Stimulated activated CD4-positive, alpha-beta T cell treated with anti-CD3 and anti-CD28 coated beads, Interleukin-4, amount 100 ng/mL, for 48 hours (primary cell): Measurements from ENCODE around the gene KSR2.

Experiments
- DNase-seq, 2 donors: peaks; one replicate each; pipeline ENCODE4 v3.0.0-alpha.2; 2020; ENCODE audit warnings: low read depth in 2 of 2

The KSR2 gene

DNA sequence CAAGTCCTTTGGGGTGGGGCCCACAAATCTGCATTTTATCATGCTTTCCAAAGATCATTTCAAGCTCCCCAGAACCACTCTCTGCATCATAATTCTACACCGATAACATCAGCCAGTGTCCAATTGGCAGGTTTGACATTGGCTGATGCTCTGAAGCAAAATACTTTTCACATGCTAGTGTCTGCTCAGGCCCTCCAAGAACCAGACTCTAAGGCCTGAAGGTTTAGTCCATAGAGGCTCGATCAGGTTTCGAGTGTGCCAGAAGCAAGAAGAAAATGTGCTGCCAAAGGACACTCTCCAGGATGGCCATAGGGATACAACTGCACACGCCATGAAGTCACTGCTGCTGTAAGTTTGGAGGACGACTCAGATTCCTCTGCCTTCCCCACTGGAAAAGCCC, 280.3 kb downstream of the KSR2 start:
- no peak for DNase-seq

DNA sequence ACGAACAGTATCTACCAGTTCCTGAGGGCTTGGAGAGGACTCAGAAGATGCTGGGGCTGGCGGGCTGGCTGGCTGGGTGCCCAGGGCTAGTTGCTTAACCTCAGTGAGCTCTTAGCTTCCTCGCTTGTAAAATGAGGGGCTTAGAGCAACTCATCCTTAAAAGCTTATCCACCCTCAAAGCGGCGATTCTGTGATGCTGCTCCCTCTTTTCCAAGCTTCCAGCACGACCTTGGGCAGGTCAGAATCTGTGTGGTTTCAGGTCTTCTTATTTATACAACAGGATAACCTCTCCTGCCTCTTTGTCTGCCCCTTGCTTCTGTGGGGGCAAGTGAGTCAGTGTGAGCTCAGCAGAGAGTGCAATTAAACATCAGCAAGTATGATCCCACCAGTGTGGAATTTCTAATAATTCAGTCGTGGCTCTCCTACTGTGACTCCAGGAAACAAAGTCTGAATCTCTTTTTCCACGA, 281.8 kb downstream of the KSR2 start:
- DNase-seq = no peak

DNA sequence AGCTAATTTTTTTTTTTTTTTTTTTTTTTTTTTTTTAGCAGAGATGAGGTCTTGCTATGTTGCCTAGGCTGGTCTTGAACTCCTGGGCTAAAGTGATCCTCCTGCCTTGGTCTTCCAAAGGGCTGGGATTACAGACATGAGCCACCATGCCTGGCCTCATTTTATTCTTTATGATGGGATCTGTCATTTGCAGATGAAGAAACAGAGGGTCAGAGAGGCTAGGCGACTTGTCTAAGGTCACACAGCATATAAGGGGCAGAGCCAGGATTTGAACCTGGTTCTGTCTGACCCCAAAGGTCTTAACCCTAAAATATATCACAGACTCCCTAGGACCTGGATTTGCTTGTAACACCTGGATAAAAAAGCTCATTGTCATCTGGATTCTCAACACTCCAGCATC, 282.6 kb downstream of the KSR2 start:
- no peak for DNase-seq

DNA sequence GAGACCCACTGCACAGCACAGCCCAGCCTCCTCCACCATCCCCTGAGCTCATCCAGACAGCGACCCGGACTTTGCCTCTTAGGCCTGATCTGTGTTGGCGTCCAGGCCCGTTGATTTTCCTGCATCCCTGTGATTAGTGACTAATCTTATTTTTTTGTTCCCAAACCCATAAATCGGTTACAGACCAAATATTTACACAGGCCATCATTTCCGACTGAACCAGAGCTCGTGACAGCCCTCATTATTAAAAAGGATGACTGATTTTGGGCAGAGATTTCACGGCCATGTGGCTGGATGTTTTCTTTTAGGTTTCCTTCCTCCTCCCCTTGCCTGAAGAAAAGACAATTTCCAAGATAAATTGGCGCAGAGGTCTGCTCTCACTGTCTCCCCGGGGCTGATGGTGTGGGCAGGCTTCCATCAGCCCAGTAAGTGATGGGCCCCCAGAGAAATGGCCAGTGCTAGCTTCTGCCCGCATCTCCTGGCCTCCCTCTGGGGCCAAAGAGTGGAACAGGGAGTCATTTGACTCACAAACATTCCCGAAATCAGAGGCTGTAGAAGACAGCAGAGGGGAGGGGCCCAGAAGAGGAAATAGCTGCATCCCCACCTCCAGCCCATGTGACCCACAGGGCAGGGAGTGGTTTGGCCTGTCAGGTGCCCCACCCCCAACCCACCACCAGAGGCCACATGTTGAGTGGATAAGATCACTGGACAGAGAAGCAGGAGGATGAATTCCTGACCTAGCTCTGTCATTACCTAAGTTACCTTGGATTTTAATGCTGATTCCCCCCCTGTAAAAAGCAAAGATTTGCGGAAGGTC, 283.5 kb downstream of the KSR2 start:
- DNase-seq = no peak

DNA sequence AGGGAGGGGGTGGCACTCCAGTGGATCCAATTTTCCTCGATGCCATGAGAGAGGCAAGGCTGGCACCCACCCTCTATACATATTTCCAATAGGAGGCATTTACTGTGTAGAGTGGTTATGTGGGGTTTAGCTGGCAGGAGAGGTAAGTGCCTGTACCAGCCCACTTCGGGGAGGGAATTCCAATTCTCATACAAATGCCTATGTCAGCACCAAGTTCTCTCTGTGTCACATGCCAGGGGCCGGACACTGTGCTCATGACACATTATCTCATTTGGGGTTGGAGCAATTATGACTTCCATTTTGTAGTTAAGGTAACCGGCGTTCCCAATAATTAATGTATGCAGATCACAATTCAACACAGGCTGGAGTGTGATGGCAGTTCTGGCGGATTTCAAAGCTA, 284.3 kb downstream of the KSR2 start:
- DNase-seq = no peak

DNA sequence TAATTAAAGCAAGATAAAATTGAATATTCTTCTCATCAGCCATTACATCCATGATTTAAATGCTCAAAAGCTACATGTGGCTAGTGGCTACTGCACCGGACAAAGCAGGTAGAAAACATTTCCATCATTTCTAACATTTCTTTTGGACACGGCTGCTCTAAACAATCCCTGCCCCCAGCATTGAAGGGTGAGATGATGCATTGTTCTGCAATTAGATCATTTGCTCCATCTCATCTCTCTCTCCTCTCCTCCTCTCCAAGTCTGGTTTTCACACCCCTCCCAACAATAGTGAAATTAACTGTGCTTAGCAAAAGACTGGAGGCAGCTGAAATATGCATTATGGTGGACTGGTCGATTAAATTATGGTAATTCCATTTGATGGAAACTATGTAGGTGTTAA, 288.5 kb downstream of the KSR2 start:
- no peak for DNase-seq

DNA sequence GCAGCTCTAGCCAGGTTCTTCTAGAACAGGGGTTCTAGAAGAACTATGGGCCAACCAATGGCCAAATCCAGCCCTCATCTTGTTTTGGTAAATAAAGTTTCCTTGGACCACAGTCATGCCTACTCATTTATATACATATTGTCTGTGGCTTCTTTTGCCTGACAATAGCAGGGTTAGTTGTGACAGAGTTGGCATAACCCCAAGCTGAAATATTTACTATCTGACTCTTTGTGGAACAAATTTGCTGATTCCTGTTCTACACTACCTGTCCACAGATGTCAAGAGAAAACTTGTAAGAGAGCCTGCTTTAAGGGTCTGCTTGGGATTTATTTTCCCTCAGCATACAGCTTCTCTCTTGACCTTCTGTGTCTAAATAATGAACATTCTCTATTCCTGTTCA, 289.0 kb downstream of the KSR2 start:
- no peak for DNase-seq

DNA sequence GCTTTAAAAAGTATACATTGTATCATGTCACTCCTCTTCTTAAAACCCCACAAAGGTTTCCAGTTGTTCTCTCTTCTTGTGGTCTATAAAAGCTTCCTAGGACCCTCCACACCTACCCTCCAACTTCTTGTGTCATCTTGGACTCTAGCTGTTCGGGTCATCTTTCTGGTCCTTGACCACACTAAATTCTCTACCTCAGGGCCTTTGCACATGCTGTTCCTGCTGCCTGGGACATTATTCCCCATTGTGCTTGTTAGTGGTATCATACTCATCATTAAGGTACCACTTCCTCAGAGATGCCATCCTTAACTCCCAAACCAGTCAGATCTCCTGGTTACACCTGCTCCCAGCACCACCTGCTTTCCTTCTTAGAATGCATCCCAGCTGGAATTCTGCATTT, 294.0 kb downstream of the KSR2 start:
- DNase-seq = no peak

DNA sequence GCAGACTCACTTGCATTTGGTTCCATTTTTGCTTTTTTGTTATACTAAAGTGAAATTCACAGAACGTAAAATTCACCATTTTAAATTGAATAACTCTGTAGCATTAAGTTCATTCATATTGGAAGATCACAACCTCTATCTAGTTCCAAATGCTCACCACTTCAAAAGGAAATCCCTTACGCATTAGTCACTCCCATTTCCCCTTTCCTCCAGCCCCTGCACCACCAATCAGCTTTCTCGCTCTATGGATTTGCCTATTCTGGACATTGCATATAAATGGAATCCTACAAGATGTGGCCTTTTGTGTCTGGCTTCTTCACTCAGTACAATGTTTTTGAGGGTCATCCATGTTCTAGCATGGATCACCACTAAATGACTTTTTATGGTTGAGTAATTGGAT, 294.5 kb downstream of the KSR2 start:
- no peak for DNase-seq

DNA sequence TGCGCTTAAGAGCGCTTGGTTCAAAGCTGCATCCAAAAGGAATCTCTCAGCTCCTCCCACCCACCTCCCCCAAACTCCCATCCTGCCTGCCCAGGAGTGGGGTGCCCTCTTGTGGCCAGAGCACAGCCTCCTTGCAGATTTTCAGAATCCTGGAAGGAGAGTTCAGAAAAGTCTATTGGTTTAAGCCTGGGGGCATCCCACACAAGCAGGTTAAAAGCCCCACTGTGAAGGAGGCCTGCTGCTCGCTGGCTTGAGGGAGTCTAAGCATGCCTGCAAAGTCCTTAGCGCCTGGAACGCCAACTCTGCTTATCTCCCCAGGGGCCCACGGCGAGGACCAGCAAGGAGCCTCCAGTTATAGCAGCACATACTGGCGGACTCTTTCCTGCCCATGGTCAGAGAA, 297.1 kb downstream of the KSR2 start:
- no peak for DNase-seq

DNA sequence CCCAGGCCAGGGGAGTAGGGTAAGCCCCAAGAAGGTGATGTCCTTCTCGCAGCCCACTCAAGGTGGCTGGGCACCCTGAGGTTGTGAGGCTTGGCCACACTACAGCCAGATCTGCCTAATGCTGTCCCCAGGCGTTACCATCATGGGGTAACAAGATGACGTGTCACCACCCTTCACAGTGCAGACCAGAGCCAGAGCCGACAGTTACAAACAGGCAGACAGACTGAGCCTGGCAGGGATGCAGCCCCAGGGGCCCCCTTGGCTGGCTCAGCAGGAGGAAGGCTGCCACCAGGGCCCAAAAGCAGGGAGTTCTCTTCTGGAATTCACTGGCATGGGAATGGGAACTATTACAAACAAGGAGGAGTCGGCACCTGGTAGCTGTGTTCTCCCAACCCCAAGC, 304.6 kb downstream of the KSR2 start:
- no peak for DNase-seq

DNA sequence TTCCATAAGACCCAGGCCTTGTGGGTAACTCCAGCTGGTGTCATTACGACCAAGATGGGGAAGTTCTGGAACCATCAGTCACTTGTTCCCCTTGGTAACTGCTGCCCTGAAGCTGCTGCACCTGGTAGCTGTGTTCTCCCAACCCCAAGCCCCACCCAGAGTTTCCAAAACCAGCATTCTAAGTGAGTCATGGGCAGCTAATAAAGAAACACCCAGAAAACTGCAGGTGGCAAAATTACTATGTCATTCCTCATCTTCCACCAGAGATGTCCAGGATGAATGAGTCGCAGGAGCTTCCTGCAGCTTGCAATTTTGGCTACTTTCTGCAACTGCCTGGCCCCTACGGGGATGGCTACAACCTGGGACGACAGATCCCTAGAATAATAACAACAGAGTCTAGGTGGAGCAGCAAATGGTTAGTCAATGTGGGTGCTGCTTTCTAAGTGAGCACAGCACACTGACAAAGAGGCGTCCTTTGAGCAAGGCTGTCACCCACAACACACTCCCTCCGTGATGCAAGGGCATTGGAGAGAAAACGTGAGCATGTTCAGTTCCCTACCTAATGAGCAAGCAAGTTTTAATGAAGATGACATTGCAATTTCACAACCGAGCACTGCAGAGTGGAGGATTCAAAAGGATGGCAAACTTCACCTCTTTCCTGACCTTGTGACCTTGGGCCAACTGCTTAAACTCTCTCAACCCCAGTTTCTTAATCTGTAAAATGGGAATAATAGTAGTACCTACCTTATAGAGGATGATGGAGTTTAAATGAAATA, 306.0 kb downstream of the KSR2 start:
- DNase-seq = no peak

DNA sequence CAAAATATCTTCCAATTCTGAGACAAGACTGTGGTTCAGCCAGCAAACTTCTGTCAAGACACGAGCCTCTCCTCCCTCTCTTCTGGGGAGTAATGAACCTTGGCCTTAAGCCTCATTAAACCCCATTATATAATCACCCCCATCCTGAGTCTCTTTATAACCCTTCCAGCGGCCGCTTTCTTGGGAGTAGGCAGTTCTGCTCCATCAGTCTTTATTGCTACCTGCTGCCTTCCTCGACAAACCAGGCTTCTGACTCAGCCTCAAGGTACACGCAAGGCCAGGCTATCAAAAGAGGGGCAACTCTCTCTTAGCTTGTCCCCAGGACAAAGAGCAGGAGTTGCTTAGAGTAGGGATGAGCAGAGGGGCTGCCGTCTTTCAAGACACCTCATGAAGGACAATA, 306.6 kb downstream of the KSR2 start:
- DNase-seq = no peak

DNA sequence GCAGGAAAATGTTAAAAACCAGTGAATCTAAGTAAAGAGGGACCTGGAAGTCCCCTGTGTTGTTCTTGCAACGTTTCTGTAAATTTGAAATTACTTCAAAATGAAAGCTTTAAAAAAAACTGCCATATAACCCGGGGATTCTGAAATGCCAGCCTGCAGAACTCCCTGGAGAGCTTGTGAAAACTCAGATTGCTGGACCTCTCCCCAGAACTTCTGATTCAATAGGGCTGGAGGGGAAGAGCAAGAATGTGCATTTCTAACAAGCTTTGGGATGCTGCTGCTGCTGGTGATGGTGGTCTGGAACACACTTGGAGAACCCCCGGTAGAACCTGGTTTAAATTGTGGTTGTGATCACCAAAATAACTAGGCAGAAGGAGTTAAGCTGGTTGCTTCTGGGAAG, 307.3 kb downstream of the KSR2 start:
- DNase-seq = no peak

DNA sequence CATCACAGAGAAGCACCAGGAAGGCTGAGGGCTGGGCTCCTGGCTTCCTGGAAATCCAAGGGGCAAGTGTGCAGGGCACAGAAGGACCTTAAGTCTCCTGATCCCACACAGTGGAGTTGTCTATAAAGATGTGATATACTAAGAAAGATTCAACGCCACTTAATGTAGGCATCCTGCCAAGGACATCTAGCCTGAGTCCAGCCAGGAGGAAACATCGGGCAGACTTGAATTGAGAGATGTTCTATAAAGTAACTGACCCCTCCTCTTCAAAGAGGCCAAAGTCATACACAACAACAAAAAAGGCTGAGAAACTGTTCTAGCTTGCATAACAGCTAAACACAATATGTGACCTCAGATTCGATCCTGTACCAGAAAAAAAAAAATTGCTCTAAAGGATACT, 307.9 kb downstream of the KSR2 start:
- DNase-seq = no peak

DNA sequence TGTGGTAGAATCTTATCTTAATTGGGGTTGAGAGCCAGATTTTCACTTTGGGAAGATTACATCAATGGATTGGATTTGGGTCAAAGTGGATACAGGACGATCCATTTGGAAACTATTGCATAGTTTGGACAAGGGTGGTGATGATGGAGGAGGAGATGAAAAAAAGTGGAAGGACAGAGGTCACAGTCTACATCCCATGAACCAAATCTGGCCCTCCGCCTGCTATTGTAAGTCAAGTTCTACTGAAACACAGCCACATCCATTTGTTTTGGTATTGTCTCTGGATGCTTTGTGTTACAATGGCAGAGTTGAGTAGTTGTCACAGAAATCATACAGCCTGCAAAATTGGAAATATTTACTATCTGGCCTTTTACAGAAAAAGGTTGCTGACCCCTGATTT, 310.6 kb downstream of the KSR2 start:
- DNase-seq = no peak

DNA sequence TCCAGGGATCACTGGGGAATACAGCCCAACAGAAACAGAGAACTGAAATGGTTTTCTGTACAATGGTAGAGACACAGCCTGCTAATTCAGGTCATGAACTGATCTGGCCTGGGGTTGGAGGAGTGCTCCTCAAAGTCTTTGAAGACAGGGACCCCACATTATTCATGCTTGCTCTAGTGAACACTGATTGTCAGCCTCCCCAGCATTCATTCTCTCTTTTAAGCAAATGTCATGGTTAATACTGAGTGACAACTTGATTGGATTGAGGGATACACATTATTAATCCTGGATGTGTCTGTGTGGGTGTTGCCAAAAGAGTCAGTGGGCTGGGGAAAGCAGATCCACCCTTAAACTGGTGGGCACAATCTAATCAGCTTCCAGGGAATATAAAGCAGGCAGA, 319.0 kb downstream of the KSR2 start:
- DNase-seq = no peak

DNA sequence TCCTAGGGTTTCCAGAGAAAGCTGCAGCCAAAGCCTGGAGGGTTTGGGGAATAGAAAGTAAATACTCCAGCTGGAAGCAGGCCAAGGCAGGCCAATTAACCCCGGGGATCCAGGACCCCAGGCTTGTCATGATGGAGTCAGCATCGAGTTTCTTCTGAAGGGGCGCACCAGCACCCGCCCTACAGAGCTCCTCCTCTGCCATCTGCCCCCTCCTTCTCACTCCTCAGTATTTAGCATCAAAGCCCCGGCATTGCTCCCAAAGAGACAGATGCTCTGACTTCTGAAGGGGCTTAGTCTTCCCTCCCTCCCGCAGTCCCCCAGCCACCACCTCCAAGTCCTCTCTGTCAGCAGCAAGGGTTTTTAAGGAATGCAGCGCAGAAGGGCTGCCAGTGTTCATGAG, 322.3 kb downstream of the KSR2 start:
- DNase-seq = no peak

DNA sequence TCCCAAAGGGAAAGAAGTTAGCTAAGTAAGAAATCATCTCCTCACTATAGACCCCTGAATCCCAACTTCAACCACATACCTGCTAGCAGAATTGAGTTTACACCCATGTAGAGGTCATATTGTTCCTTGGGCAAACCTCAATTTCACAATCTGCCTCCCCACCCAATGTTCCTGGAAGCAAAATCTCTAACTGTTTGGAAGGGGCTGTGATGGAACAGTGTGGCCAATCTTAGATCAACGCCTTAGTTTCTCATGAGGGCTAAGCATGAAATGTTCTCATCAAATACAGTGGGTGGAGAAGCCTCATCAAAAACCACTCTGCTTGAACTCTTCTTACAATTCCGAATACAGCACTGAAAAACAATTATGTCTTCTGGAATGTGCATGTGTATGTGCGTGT, 323.3 kb downstream of the KSR2 start:
- no peak for DNase-seq

DNA sequence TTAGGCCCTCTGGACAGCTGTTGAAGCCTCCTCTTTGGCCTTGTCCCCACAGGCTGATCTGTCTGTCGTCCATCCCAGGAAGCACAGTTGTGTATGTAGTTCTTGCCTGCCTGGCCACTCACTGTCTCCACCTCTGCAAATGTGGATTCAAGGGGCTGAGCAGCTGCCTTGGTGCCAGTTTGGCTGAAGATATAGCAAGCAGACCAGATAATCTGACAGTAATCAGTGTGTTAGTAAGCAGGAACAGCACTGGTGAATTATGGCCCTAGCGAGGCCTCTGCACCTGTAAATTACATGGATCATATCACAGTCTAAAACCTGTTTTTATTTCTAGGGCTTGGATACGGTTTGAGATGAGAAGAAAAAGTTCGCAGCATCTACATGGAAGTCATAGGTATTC, 324.8 kb downstream of the KSR2 start:
- no peak for DNase-seq

DNA sequence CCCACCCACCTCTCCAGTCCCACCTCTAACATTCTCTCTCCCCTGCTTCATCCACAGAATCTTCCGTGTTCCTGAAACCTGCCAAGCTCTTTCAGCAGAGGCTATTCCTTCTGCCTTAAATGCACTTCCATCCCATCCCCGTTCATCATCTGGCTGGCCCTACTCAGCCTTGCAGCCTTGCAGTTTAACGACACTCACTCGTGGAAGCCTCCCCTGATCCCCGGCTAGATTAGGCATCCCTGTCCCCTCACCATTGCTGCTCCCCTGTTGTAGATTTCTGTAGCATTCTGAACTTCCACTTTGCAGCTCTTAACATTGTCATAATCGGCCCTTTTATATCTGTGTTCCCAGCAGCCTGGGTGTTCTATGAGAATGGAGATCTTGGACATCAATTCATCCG, 326.9 kb downstream of the KSR2 start:
- no peak for DNase-seq

DNA sequence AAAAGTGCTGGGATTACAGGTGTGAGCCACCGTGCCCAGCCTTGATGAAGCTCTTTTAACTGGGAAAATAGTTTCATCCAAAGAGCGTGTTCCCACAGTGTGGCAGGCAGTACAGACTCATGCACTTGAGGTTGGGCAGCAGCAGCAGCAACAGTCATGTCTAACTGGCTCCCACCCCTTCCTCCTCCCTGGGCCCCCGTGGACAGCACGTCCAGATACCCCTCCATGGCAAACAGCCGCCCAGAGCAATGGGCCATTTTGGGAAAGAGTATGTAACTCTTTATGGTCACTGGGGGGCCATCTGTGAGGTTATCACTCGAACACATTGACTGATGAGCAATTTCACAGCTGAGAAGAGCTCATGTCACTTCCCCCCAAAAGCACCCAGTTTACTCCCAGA, 328.3 kb downstream of the KSR2 start:
- no peak for DNase-seq

DNA sequence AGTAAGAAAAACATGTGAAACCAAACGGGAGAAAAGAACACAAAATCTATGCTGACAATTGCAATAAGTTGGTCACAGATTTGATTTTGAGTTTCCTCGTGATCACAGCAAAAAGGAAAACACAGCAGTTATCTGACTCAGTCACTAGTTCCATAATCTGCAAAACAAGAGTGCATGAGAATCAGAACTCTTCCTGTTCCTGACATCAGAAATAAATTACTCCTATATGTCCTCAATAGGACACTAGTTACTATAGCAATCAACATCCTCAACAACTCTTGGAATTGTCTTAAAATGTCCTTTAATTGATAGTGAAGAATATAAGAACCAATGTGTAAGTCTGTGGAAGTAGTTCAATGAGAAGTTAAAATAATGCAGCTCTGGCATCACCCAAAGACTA, 339.3 kb downstream of the KSR2 start:
- no peak for DNase-seq
